HEK293 (cell line): ENCODE measurements around the gene MBLAC1.

Experiments used
- CTCF ChIP-seq: fragments of 450-650 bp; formaldehyde crosslinking; IDR thresholded peaks from 2 replicates; pipeline ENCODE4 v1.5.1; 2016; ENCODE audit warnings: missing biosample characterization, missing genetic modification characterization
- FEZF1 ChIP-seq: fragments of 450-650 bp; formaldehyde crosslinking; IDR thresholded peaks from 2 replicates; pipeline ENCODE4 v1.5.1; 2016; ENCODE audit warnings: missing biosample characterization, missing genetic modification characterization
- GLIS2 ChIP-seq: fragments of 450-650 bp; formaldehyde crosslinking; IDR thresholded peaks from 2 replicates; pipeline ENCODE4 v1.5.1; 2016; ENCODE audit warnings: missing biosample characterization, missing genetic modification characterization
- HOXD13 ChIP-seq: sonication (generic); formaldehyde crosslinking; IDR thresholded peaks from 2 replicates; pipeline ENCODE4 v1.8.0; 2022; ENCODE audit warnings: missing genetic modification reagents, borderline replicate concordance
- REST ChIP-seq: fragments of 450-650 bp; formaldehyde crosslinking; IDR thresholded peaks from 2 replicates; pipeline ENCODE4 v1.5.1; 2016; ENCODE audit warnings: missing biosample characterization, missing genetic modification characterization
- ZNF426 ChIP-seq: fragments of 450-650 bp; formaldehyde crosslinking; IDR thresholded peaks from 2 replicates; pipeline ENCODE4 v1.5.1; 2017; ENCODE audit warnings: missing biosample characterization, missing genetic modification characterization, mild to moderate bottlenecking, inconsistent platforms, moderate library complexity

GRCh38 chr7:100160067-100160466, 33.3 kb downstream of the MBLAC1 start:
- TF ChIP-seq CTCF (tag by site-specific recombination) (no peak), GLIS2 (tag by site-specific recombination) (no peak), FEZF1 (tag by site-specific recombination) (no peak), REST (tag by site-specific recombination) (no peak), ZNF426 (tag by site-specific recombination) (no peak), HOXD13 (CRISPR knock-in tag) (no peak)
